ENCODE data around the gene TMEM168. TPM values are rescaled to one million over a fixed set of nuclear protein-coding genes. Genes with fewer than 3 reads are reported as not detected.
"Not testable (repeated sequence)": the region's sequence is repeated elsewhere in the genome, so short reads cannot be mapped to it uniquely, and the experiment has no call there.

The TMEM168 gene
- total RNA-seq, 1 donor from 2014 or later = 10.5 TPM

DNA sequence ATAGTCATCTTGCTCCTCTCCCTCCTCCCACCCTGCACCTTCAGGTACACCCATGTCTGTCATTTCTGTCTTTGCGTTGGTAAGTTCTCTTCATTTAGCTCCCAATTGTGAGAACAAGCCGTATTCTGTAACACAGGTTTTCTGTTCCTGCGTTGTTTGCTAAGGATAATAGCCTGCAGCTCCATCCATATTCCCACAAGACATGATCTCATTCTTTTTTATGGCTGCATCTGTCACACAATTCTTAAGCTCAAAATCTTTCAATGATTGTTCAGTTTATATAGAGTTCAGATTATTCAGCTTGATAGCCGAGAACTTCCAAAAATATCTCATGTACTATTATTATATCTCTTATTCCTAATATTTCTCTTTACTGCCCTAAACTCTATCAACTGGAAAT, 16.0 kb upstream of the TMEM168 start:
- no peak for DNase-seq (ENCODE audit: low read depth)
- H3K4me3 ChIP-seq (ENCODE audit: low read depth, low read length) = no peak overlapping the region
- TF ChIP-seq CTCF (conservative IDR thresholded peaks at IDR 0.05; ENCODE audit: low read depth, low read length) = no peak

- TF ChIP-seq CTCF (conservative IDR thresholded peaks at IDR 0.05; ENCODE audit: low read depth, low read length) = no peak
Observed at GRCh38 chr7:112802406-112802805, 12.2 kb upstream of the TMEM168 start.

DNA sequence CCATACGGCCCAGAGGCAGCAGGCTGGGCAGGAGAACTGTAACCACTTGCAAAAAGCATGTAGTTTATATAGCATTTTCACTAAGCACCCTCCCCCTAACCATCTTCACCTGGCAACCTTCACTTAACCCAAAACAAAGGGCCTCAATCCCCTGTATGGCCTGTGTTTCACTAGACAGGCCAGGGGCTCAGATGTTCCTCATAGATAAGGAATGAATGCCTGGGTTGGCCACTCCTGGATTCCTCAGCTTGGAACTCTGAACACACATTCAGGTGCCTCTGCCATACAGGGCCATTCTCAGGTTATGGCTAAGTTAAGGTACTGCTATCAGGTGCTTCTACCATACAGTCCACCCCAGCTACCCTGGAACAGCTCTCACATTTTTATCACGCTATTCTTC, 10.3 kb upstream of the TMEM168 start:
- no peak for TF ChIP-seq CTCF (conservative IDR thresholded peaks at IDR 0.05; ENCODE audit: low read depth, low read length)
- DNase-seq (ENCODE audit: low read depth) = no peak
- H3K4me3 ChIP-seq (ENCODE audit: low read depth, low read length) = no peak overlapping the region

More at GRCh38 chr7:112802406-112802805, 12.2 kb upstream of the TMEM168 start:
- no peak overlapping the region for H3K4me3 ChIP-seq (ENCODE audit: low read depth, low read length)
- DNase-seq (ENCODE audit: low read depth) = no peak

DNA sequence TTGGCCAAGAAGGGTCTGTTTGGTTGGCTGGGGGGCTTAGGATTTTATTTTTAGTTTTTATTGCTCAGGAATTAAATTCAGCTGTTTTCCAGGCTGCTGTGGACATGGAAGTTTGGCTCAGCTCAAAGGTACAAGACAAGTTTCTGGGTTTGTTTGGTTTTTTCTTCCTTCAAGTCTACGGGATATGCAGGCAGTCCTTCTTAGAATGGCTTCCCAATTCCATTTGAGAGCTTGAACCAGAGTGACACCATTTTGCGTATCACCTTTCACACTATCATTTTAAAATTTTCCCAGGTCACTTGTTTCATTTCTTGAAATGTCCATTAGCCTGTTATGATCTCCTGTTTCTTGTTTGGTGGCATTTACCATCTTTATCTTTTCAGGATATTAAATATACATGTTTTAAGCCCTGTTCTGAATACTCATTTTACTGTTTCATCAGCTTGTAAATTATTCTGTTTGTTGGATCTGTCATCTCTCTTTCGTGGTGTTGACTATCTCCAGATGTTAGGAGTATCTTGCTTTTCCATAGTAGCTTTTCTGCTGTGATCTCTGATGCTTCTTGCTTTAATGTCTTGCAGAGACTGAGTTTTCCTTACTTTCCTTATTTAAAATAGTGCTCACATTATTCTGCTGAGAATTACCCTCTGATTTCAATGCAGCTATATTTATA, 9.4 kb upstream of the TMEM168 start:
- no peak for DNase-seq (ENCODE audit: low read depth)
- no peak overlapping the region for H3K4me3 ChIP-seq (ENCODE audit: low read depth, low read length)
- no peak for TF ChIP-seq CTCF (conservative IDR thresholded peaks at IDR 0.05; ENCODE audit: low read depth, low read length)

DNA sequence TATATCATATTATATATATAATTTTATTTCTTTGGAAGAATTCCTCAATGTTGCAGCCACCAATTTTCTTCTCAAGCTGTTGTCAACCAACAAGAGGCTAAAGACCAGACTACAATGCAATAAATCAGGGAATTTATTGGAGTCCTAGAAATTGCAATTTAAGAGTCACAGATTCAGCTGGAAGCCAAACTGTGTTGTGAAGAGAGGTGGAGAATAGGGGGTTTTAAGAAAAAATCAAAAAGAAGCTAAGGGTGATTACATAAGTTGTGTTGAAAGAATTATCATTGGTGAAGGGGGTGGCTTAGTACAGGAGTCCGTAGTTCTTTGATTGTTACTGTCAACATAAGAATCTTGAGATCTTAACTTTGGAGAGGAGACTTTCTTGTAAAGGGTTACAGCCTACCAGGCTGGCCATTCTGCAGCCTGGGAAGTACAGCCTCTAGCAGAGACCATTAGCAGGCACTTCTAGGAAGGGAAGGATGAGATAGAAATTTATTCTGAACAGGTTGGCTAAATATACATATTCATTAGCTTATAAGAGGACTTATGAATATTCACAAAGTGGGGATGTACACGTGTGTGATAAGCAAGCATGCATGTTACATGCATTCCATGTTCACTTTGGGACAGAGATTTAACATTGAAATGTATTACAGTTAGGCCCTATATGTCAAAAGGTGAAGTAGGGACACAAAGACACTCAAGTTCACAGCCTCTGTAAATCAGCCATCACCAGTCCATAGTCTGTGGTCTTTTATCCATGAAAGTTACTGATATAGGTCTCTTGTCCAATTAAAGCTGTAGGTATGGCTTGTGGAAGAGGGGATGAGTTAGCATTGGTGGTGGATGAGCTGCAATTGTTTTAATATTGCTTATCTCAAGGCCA, 8.3 kb upstream of the TMEM168 start:
- DNase-seq (ENCODE audit: low read depth) = no peak
- no peak overlapping the region for H3K4me3 ChIP-seq (ENCODE audit: low read depth, low read length)
- TF ChIP-seq CTCF (conservative IDR thresholded peaks at IDR 0.05; ENCODE audit: low read depth, low read length) = no peak

- not testable (repeated sequence) for H3K4me3 ChIP-seq (ENCODE audit: low read depth, low read length); DNase-seq (ENCODE audit: low read depth)
Observed at GRCh38 chr7:112796552-112796951, 6.4 kb upstream of the TMEM168 start.

DNA sequence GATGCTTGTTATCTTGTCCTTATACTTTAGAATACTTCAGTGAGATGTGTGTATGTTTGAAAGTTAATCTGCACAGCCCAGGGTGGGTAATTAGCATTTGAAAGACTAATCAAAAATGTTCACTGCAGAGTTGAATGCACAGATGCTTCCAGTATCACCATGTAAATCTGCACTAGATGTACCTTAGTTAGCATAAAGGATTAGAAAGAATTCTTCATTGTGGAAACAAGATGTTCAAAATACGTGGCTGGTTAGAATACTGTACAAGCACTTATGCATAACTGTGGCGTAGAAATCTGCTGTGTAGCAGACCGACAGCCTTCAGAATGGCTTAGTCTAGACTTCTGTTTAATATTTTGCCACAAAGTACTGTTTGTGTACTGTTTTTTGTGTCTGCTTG, 2.2 kb upstream of the TMEM168 start:
- no peak for DNase-seq (ENCODE audit: low read depth)
- H3K4me3 ChIP-seq (ENCODE audit: low read depth, low read length) = no peak overlapping the region
- TF ChIP-seq CTCF (conservative IDR thresholded peaks at IDR 0.05; ENCODE audit: low read depth, low read length) = no peak

Data from epithelial cell of proximal tubule (primary cell).